ENCODE data around the gene SLC35F4.

SLC35F4 gene

DNA sequence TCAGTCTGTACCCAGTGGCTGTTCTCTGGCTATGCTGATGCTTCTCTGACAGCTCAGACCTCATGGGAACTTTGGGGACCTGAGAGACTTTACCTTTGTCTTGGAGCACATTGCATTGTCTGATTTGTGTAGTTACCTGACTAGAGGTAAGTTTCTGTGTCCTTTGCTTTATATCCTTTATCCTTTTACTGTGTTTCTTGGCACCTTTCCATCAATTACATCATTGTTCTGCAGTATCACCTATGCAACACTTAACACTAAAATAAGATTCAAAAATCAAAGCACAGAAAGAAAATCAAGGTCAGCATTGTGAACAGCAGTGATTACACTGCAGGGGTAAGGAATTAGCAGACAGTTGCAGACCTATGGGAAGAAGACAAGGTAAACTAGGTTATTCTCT, 43.8 kb downstream of the SLC35F4 start:
- Histone ChIP-seq H3K9me3 (no peaks in the 10 kb centered on the region), H3K27me3 (no peaks in the 10 kb centered on the region), H3K4me3 (ENCODE audit: low read depth, low read length) (no peak overlapping the region), H3K36me3 (no peaks in the 10 kb centered on the region), H3K4me1 (no peaks in the 10 kb centered on the region)
- no peak for DNase-seq
- TF ChIP-seq, protein P1, sequence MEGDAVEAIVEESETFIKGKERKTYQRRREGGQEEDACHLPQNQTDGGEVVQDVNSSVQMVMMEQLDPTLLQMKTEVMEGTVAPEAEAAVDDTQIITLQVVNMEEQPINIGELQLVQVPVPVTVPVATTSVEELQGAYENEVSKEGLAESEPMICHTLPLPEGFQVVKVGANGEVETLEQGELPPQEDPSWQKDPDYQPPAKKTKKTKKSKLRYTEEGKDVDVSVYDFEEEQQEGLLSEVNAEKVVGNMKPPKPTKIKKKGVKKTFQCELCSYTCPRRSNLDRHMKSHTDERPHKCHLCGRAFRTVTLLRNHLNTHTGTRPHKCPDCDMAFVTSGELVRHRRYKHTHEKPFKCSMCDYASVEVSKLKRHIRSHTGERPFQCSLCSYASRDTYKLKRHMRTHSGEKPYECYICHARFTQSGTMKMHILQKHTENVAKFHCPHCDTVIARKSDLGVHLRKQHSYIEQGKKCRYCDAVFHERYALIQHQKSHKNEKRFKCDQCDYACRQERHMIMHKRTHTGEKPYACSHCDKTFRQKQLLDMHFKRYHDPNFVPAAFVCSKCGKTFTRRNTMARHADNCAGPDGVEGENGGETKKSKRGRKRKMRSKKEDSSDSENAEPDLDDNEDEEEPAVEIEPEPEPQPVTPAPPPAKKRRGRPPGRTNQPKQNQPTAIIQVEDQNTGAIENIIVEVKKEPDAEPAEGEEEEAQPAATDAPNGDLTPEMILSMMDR (IDR thresholded peaks at IDR 0.05; ENCODE audit: low read depth, low read length) = no peak

DNA sequence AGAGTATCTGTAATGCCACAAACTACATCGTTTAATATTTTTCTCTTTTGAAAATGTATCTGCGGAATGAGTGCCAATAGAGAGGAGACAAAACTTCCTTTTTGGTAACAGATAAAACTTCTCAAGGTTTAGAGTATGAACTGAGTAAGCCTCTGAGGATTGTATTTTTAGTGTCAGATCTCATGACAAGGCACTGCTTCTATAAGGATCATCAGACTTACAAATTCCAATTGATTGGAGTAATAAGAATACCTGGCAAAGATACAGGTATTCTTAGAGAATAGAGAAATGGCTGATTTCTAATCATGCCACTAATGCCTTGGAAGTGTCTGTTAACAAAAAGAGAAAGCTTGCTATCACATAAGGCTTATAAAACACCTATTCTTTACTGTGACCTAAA, 45.3 kb downstream of the SLC35F4 start:
- H3K4me1 ChIP-seq = no peaks in the 10 kb centered on the region

DNA sequence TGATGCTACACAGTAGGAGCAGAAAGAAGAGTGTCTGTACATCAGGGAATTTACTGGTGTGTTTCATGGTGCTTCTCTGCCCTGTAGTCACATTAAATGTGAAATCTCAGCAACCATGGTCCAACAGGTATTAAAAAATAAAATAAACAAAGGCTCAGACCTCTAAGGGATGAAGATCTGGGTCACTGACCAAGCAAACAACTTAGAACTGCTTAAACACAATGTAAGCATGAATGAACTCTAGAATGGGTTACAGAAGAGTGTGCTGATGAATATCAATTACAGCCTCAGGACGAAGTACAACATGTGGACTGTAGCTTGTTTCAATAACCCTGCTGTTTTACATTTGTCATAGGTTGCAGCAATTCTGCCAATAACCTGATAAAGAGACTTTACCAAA, 47.4 kb downstream of the SLC35F4 start:
- Histone ChIP-seq H3K36me3 (no peaks in the 10 kb centered on the region), H3K9me3 (no peaks in the 10 kb centered on the region), H3K27me3 (no peaks in the 10 kb centered on the region), H3K4me3 (ENCODE audit: low read depth, low read length) (no peak overlapping the region), H3K4me1 (no peaks in the 10 kb centered on the region)
- TF ChIP-seq, protein P1 (IDR thresholded peaks at IDR 0.05; ENCODE audit: low read depth, low read length) = no peak
- no peak for DNase-seq

More for the DNA sequence above, 45.3 kb downstream of the SLC35F4 start:
- no peak for DNase-seq
- TF ChIP-seq, protein P1 (IDR thresholded peaks at IDR 0.05; ENCODE audit: low read depth, low read length) = no peak
- Histone ChIP-seq H3K27me3 (no peaks in the 10 kb centered on the region), H3K4me3 (ENCODE audit: low read depth, low read length) (no peak overlapping the region), H3K36me3 (no peaks in the 10 kb centered on the region), H3K9me3 (no peaks in the 10 kb centered on the region)

DNA sequence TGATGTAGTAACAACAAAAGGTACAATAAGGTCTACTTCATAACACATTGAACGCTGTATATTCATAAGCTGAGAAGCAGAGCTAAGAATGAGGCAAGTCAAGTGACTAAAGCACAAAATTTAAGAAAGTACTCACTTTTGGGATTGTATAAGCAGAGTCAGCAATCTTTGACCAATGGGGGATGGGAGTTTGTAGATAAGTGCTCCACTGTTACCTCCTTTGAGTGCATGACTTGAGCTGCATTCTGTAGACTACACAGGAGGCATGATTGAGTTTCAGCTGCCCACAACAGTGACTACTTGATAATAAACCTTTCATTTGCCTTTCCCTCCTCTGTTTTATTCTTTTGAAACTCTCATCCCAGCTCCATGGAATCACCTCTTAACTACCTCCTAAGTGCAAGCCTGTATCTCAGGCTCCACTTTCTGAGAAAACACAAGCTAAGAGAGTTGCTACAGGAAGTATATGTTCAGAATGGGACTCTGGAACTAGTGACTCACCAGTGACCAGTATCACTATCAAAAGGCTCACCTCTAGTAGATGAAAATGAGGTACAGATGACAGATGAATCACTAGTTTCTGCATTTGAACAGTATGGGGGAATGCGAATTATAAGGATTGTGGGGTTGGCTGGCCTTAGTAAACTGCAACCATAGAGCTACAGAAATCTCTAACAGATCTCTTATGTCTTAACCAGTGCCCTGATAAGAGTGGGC, 49.2 kb downstream of the SLC35F4 start:
- Histone ChIP-seq H3K4me3 (ENCODE audit: low read depth, low read length) (no peak overlapping the region), H3K9me3 (no peaks in the 10 kb centered on the region), H3K36me3 (no peaks in the 10 kb centered on the region), H3K27me3 (no peaks in the 10 kb centered on the region), H3K4me1 (no peaks in the 10 kb centered on the region)
- no peak for DNase-seq
- TF ChIP-seq, protein P1 (IDR thresholded peaks at IDR 0.05; ENCODE audit: low read depth, low read length) = no peak

DNA sequence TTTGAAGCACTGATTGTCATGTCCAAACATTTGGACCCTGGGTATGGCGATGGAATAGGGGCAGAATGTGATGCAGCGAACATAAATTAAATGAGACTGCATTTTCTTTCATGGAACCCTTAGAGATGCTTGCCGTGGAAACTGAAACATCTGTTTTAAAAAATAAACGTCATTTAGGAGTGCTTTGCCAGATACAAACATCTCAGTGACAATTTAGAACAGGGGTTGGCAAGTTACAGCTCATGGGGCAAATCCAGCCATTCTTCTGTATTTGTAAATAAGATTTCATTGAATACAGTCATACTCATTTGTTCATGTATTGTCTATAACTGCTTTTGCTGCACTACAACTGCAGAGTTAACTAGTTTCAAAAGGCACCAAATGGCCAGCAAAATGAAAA, 51.2 kb downstream of the SLC35F4 start:
- TF ChIP-seq, protein P1 (IDR thresholded peaks at IDR 0.05; ENCODE audit: low read depth, low read length) = no peak
- DNase-seq = no peak
- no peak overlapping the region for H3K4me3 ChIP-seq (ENCODE audit: low read depth, low read length)

DNA sequence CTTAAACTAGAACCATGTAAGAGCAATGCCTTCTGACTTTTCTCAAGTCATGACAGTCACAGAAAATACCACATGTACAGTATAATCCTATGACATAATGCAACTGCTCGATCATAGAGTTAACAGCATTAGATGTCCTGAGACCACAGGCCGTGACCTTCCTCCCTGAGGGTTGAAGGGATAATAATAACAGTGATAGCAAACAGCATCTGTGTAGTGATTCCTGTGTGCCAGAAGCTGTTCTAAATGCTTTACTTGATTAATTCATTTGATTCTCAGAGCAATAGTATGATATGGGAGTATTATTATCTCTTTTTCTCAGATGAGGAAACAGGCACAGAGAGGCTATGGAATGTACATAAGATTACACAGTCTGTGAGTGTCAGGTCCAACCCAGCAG, 53.2 kb downstream of the SLC35F4 start:
- no peaks in the 10 kb centered on the region for H3K9me3 ChIP-seq
- H3K4me1 ChIP-seq = no peaks in the 10 kb centered on the region
- H3K36me3 ChIP-seq = no peaks in the 10 kb centered on the region
- H3K27me3 ChIP-seq = no peaks in the 10 kb centered on the region
- TF ChIP-seq, protein P1 (IDR thresholded peaks at IDR 0.05; ENCODE audit: low read depth, low read length) = no peak
- no peak for DNase-seq
- H3K4me3 ChIP-seq (ENCODE audit: low read depth, low read length) = no peak overlapping the region

More for the DNA sequence above, 51.2 kb downstream of the SLC35F4 start:
- Histone ChIP-seq H3K9me3 (no peaks in the 10 kb centered on the region), H3K36me3 (no peaks in the 10 kb centered on the region), H3K27me3 (no peaks in the 10 kb centered on the region), H3K4me1 (no peaks in the 10 kb centered on the region)

All from BE2C (cell line).